ENCODE measurements around the gene CAPZA1.

- TF ChIP-seq CTCF (IDR thresholded peaks at IDR 0.05) (no peak), POLR2A (IDR thresholded peaks at IDR 0.05) (no peak)
Observed at GRCh38 chr1:112633628-112634027, 14.0 kb downstream of the CAPZA1 start.
